MM.1S (cell line): Measurements from ENCODE around the gene VPS33B.

Experiments used
- EZH2 ChIP-seq: fragments of 300-600 bp; sonication (generic); optimal IDR thresholded peaks from 2 replicates; pipeline ENCODE3; 2017; ENCODE audit warnings: low read depth, mild to moderate bottlenecking, antibody characterized with exemption, low read length, mixed read lengths
- EZH2phosphoT487 ChIP-seq: fragments of 300-600 bp; sonication (generic); IDR thresholded peaks from 2 replicates; pipeline ENCODE4 v1.6.1; 2018; ENCODE audit warnings: antibody characterized with exemption, low read length
- TF ChIP-seq, protein P1 (sequence below): fragments of 300-600 bp; sonication (generic); IDR thresholded peaks from 2 replicates; pipeline ENCODE4 v1.5.1; 2016; ENCODE audit warnings: antibody characterized with exemption, low read length, mixed read lengths

DNA sequence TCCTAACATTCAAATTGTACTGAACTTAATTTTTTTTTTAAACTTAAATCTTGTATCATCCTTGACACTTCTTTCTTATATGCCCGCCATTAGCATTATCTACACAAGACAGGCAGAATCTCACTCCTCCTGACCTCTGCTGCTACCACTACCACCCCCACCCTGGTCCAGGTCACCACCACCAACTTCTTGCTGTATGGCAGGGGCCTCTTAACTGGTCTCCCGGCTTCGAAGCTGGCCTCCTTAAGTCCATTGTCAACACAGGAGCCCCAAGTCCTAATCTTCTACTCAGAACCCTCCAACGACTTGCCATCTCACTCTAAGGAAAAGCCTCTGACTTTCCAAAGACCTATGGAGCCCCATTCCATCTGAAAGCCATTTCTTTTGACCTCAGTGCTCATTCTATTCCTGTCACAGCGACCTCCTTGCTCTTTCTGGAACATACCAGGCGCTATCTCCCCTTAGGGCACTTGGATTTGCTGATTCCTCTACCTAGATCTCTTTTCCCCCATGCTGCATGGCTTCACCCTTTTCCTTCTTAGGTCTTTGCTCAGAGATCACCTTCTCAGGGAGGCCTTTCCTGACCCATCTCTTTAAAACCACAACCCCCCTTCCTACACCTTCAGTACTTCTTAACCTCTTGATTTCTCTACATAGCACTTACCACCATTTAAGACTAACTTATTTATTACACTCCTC lies 30.7 kb downstream of the VPS33B start:
- TF ChIP-seq, protein P1, sequence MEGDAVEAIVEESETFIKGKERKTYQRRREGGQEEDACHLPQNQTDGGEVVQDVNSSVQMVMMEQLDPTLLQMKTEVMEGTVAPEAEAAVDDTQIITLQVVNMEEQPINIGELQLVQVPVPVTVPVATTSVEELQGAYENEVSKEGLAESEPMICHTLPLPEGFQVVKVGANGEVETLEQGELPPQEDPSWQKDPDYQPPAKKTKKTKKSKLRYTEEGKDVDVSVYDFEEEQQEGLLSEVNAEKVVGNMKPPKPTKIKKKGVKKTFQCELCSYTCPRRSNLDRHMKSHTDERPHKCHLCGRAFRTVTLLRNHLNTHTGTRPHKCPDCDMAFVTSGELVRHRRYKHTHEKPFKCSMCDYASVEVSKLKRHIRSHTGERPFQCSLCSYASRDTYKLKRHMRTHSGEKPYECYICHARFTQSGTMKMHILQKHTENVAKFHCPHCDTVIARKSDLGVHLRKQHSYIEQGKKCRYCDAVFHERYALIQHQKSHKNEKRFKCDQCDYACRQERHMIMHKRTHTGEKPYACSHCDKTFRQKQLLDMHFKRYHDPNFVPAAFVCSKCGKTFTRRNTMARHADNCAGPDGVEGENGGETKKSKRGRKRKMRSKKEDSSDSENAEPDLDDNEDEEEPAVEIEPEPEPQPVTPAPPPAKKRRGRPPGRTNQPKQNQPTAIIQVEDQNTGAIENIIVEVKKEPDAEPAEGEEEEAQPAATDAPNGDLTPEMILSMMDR: no peak
- no peak for TF ChIP-seq EZH2phosphoT487
- no peak for TF ChIP-seq EZH2
